Body of pancreas (tissue), 4 donors: ENCODE results near the gene PDE7B. TPM values are rescaled to one million over a fixed set of nuclear protein-coding genes. Genes with fewer than 3 reads are reported as not detected.
"Not testable (repeated sequence)": the region's sequence is repeated elsewhere in the genome, so short reads cannot be mapped to it uniquely, and the experiment has no call there.

ENCODE experiments used
- ATAC-seq: fragments of 150-250 bp; one replicate; pipeline ENCODE4 v1.9.1; 2016
- DNase-seq, 4 donors: peaks; one replicate each; pipeline ENCODE4 v3.0.0-alpha.2; 2019
- H3K27ac ChIP-seq, 4 donors: fragments of 200-600 bp; sonication (generic); 1 replicate in 3 of 4; 2 replicates in 1 of 4; pipeline versions ENCODE4 v1.5.1 to v1.6.1; 2016 to 2019; ENCODE audit warnings: mild to moderate bottlenecking in 1 of 4, mixed read lengths in 1 of 4, moderate library complexity in 1 of 4
- H3K27me3 ChIP-seq, 2 donors: fragments of 200-600 bp; sonication (generic); one replicate each; pipeline ENCODE4 v1.6.0; 2016; ENCODE audit warnings: mild to moderate bottlenecking in 1 of 2
- H3K36me3 ChIP-seq, 2 donors: fragments of 200-600 bp; sonication (generic); replicated peaks in 1 of 2; 2 replicates each; pipeline ENCODE4 v1.5.1; 2016; ENCODE audit warnings: low read depth in 2 of 2; ENCODE audit not compliant: insufficient read depth in 1 of 2
- H3K4me1 ChIP-seq: fragments of 200-600 bp; sonication (generic); one replicate; pipeline ENCODE4 v1.6.0; 2016
- H3K4me3 ChIP-seq, 2 donors: fragments of 200-600 bp; sonication (generic); 1 replicate in 1 of 2; 2 replicates in 1 of 2; pipeline ENCODE4 v1.5.1; 2016 to 2019
- H3K9me3 ChIP-seq, 3 donors: fragments of 200-600 bp; sonication (generic); 1 replicate in 2 of 3; 2 replicates in 1 of 3; pipeline ENCODE4 v1.5.1; 2016
- CTCF ChIP-seq, 7 experiments: fragments of 450-650 bp in 4 of 7; fragments of 200-600 bp in 3 of 7; sonication (generic) in 3 of 7; IDR thresholded peaks; one replicate each; pipeline ENCODE4 v1.5.1; 2016 to 2019; ENCODE audit warnings: antibody characterized with exemption in 7 of 7
- POLR2A ChIP-seq, 3 donors: fragments of 450-650 bp; IDR thresholded peaks; one replicate each; pipeline ENCODE4 v1.6.1; 2016; ENCODE audit warnings: antibody characterized with exemption in 3 of 3, mild to moderate bottlenecking in 2 of 3
- WGBS, 2 donors: methylation state at CpG; one replicate each; pipeline ENCODE4 v1.1.5; 2017; 5-methylcytosine and 5-hydroxymethylcytosine counted together
- intact Hi-C: fragments of 100-400 bp; cut with DNase I; formaldehyde crosslinking; loops from one replicate; pipeline ENCODE4 v1.15.1; 2023
- total RNA-seq, 2 donors: library from RNA; depleted of rRNA; stranded (reverse); fragments of >200 nt; gene quantifications; one replicate each; pipeline ENCODE4 v1.1.0, GENCODE V29; 2016

PDE7B gene
- total RNA-seq, 2 donors from 2014 or later, result 1.0 to 2.3 TPM

- H3K4me1 ChIP-seq, result no peaks in the 10 kb centered on the region
- no peak overlapping the region for H3K4me3 ChIP-seq
- TF ChIP-seq CTCF (IDR thresholded peaks at IDR 0.05) (no peak), POLR2A (IDR thresholded peaks at IDR 0.05) (no peak)
- intact Hi-C loops, result no loop called here
- H3K9me3 ChIP-seq, result peaks cover 0 to 16% (median 0%) of the 10 kb centered on the region in 3 donors
- H3K27ac ChIP-seq, result no peak overlapping the region
- no peaks in the 10 kb centered on the region for H3K36me3 ChIP-seq
- WGBS, 2 donors, result 35 to 39% methylated on average over 3 of the region's 3 CpGs
- peak in 2 of 4 donors; percentile 6 to 32 for DNase-seq
- no peak for ATAC-seq
- H3K27me3 ChIP-seq, result no peaks in the 10 kb centered on the region
These were observed 244.5 kb downstream of the PDE7B start for GRCh38 chr6:136095986-136096385.

- H3K4me1 ChIP-seq, result peaks cover 5% of the 10 kb centered on the region
- no peaks in the 10 kb centered on the region for H3K27me3 ChIP-seq
- no peaks in the 10 kb centered on the region for H3K36me3 ChIP-seq
- ATAC-seq, result peak; percentile 62
- no peak overlapping the region for H3K4me3 ChIP-seq
- no peaks in the 10 kb centered on the region for H3K9me3 ChIP-seq
- 62 to 67% methylated on average over 7 of the region's 7 CpGs for WGBS, 2 donors
- no peak for DNase-seq
- no peak for TF ChIP-seq CTCF (IDR thresholded peaks at IDR 0.05)
- peak overlapping the region in 1 of 4 donors; percentile 19 for H3K27ac ChIP-seq
- intact Hi-C loops, result no loop called here
These were observed 251.6 kb downstream of the PDE7B start for GRCh38 chr6:136102991-136103688.

GRCh38 chr6:136103763-136104311 lies 252.3 kb downstream of the PDE7B start:
- H3K9me3 ChIP-seq, result no peaks in the 10 kb centered on the region
- no peaks in the 10 kb centered on the region for H3K36me3 ChIP-seq
- intact Hi-C loops, result no loop called here
- no peak for TF ChIP-seq POLR2A (IDR thresholded peaks at IDR 0.05)
- no peak for TF ChIP-seq CTCF (IDR thresholded peaks at IDR 0.05)
- WGBS, 2 donors, result 46 to 49% methylated on average over 7 of the region's 7 CpGs
- peak; percentile 10 to 45 (median 16) for DNase-seq
- peak; percentile 73 for ATAC-seq
- no peak overlapping the region for H3K4me3 ChIP-seq
- peaks cover 5% of the 10 kb centered on the region for H3K4me1 ChIP-seq
- peak overlapping the region in 2 of 4 donors; percentile 18 to 19 for H3K27ac ChIP-seq
- H3K27me3 ChIP-seq, result no peaks in the 10 kb centered on the region

GRCh38 chr6:136104556-136104955 lies 253.1 kb downstream of the PDE7B start:
- Histone ChIP-seq H3K9me3 (no peaks in the 10 kb centered on the region), H3K36me3 (no peaks in the 10 kb centered on the region), H3K4me3 (no peak overlapping the region), H3K27ac (no peak overlapping the region), H3K27me3 (no peaks in the 10 kb centered on the region), H3K4me1 (peaks cover 5% of the 10 kb centered on the region)
- DNase-seq (no peak), ATAC-seq (no peak)
- 90 to 93% methylated on average over 2 of the region's 2 CpGs for WGBS, 2 donors
- TF ChIP-seq CTCF (IDR thresholded peaks at IDR 0.05) (no peak), POLR2A (IDR thresholded peaks at IDR 0.05) (no peak)
- intact Hi-C loops, result no loop called here

GRCh38 chr6:136105797-136106196 lies 254.3 kb downstream of the PDE7B start:
- intact Hi-C loops, ATAC-seq, H3K4me1 ChIP-seq, H3K27me3 ChIP-seq, DNase-seq, H3K36me3 ChIP-seq, H3K4me3 ChIP-seq, H3K27ac ChIP-seq, H3K9me3 ChIP-seq: not testable (repeated sequence)
- 67 to 71% methylated on average over 4 of the region's 4 CpGs for WGBS, 2 donors
